ENCODE measurements around the gene TAF11L11. TPM values are rescaled to one million over a fixed set of nuclear protein-coding genes. Genes with fewer than 3 reads are reported as not detected.

The TAF11L11 gene
- total RNA-seq, 2 donors from 2014 or later, result not detected

Other genes with a start within 250 kb of the TAF11L11 start
- not detected for gene TAF11L2, start 106.0 kb upstream of the TAF11L11 start, total RNA-seq
- not detected for gene TAF11L3, start 85.8 kb upstream of the TAF11L11 start, total RNA-seq
- not detected for gene TAF11L4, start 82.4 kb upstream of the TAF11L11 start, total RNA-seq
- gene TAF11L5, start 78.9 kb upstream of the TAF11L11 start, total RNA-seq, result not detected
- not detected for gene TAF11L6, start 75.5 kb upstream of the TAF11L11 start, total RNA-seq
- not detected for gene TAF11L7, start 18.4 kb upstream of the TAF11L11 start, total RNA-seq
- gene TAF11L8, start 13.2 kb upstream of the TAF11L11 start, total RNA-seq, result not detected
- not detected for gene TAF11L9, start 9.8 kb upstream of the TAF11L11 start, total RNA-seq
- not detected for gene TAF11L10, start 6.4 kb upstream of the TAF11L11 start, total RNA-seq
- not detected for gene TAF11L12, start 6.2 kb downstream of the TAF11L11 start, total RNA-seq
- gene TAF11L13, start 27.9 kb downstream of the TAF11L11 start, total RNA-seq, result not detected
- gene TAF11L14, start 30.3 kb downstream of the TAF11L11 start, total RNA-seq, result not detected